IMR-90 (cell line): ENCODE results near the gene SYCN.

ENCODE experiments used
- CEBPB ChIP-seq: IDR thresholded peaks from 2 replicates; pipeline ENCODE4 v1.6.1; 2012; ENCODE audit warnings: low read depth, low read length, improper control_type of control experiment
- ELK1 ChIP-seq: fragments of 150-350 bp; IDR thresholded peaks from 2 replicates; pipeline ENCODE4 v1.6.1; 2016; ENCODE audit warnings: low read depth, mild to moderate bottlenecking, low read length, moderate library complexity, borderline replicate concordance
- FOS ChIP-seq: fragments of 150-350 bp; IDR thresholded peaks from 2 replicates; pipeline ENCODE4 v1.6.1; 2016; ENCODE audit warnings: low read depth, low read length
- MAFK ChIP-seq: IDR thresholded peaks from 2 replicates; pipeline ENCODE4 v1.6.1; 2012; ENCODE audit warnings: low read depth, low read length, improper control_type of control experiment
- POLR2A ChIP-seq: IDR thresholded peaks from 2 replicates; pipeline ENCODE4 v1.6.1; 2012; ENCODE audit warnings: mild to moderate bottlenecking, low read depth, low read length
- RCOR1 ChIP-seq: IDR thresholded peaks from 2 replicates; pipeline ENCODE4 v1.6.1; 2012; ENCODE audit warnings: mild to moderate bottlenecking, low read length, improper control_type of control experiment; ENCODE audit not compliant: insufficient replicate concordance
- RFX5 ChIP-seq: IDR thresholded peaks from 2 replicates; pipeline ENCODE4 v1.8.0; 2012; ENCODE audit warnings: low read depth, mild to moderate bottlenecking, low read length, moderate library complexity
- USF2 ChIP-seq: fragments of 150-350 bp; IDR thresholded peaks from 2 replicates; pipeline ENCODE4 v1.6.1; 2017; ENCODE audit warnings: mild to moderate bottlenecking, antibody characterized with exemption, low read length, low read depth
- TF ChIP-seq, protein P1 (sequence below): conservative IDR thresholded peaks from 2 replicates; pipeline ENCODE4 v1.5.1; 2012; ENCODE audit warnings: mild to moderate bottlenecking, low read depth, low read length, improper control_type of control experiment

DNA sequence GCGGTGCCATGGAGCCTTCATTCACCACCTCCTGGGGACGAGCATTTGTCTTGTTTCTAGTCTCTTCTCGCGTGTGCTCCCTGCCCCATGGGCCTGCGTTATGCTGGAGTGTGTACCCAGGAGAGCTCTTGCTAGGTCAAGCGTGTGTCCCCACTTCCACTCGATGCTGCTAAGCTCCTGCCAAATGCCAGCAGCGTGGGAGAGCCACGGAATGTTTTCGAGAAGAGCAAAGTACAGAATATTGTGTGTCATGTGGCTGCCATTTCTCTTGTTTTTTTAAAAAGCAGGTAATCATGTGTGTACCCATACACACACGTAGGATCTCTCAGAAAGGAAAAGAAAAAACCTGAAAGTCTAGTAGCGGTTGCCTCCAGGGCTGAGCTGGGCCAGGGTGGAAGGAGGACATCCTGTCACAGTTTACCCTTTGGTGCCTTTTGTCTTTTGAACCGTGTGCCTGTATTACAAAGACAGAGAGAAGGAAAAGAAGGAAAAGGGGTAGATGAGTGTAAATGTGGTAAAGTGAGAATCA lies 49.9 kb downstream of the SYCN start:
- TF ChIP-seq, protein P1, sequence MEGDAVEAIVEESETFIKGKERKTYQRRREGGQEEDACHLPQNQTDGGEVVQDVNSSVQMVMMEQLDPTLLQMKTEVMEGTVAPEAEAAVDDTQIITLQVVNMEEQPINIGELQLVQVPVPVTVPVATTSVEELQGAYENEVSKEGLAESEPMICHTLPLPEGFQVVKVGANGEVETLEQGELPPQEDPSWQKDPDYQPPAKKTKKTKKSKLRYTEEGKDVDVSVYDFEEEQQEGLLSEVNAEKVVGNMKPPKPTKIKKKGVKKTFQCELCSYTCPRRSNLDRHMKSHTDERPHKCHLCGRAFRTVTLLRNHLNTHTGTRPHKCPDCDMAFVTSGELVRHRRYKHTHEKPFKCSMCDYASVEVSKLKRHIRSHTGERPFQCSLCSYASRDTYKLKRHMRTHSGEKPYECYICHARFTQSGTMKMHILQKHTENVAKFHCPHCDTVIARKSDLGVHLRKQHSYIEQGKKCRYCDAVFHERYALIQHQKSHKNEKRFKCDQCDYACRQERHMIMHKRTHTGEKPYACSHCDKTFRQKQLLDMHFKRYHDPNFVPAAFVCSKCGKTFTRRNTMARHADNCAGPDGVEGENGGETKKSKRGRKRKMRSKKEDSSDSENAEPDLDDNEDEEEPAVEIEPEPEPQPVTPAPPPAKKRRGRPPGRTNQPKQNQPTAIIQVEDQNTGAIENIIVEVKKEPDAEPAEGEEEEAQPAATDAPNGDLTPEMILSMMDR, result no peak
- no peak for TF ChIP-seq FOS
- no peak for TF ChIP-seq RFX5
- TF ChIP-seq ELK1, result no peak
- no peak for TF ChIP-seq RCOR1
- no peak for TF ChIP-seq USF2
- TF ChIP-seq POLR2A, result no peak
- no peak for TF ChIP-seq MAFK
- no peak for TF ChIP-seq CEBPB
